Measurements from ENCODE around the gene SLC35B2. TPM values are rescaled to one million over a fixed set of nuclear protein-coding genes. Genes with fewer than 3 reads are reported as not detected.
A peak's percentile ranks its signal among the peaks of the same experiment; 100 is the strongest.

The SLC35B2 gene
- total RNA-seq, 3 donors from 2014 or later = 24.9 to 38.0 (median 31.6) TPM

DNA sequence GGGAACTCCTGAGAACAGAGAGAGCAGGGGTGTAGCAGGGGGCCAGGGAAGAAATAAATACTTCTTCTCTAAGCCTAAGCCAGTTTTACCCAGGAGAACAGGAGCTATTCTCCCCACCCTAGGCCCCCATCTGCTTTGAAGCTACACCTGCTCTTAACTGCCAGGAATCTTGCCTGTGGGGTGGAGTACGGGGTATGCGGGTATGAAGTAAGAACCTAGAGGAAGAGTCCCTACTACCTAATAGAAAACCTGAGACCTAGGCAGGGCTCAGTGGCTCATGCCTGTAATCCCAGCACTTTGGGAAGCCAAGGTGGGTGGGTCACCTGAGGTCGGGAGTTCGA, 32.4 kb downstream of the SLC35B2 start:
- H3K4me3 ChIP-seq = no peak overlapping the region
- no peaks in the 10 kb centered on the region for H3K36me3 ChIP-seq (ENCODE audit: low read depth)
- peaks cover 24% of the 10 kb centered on the region for H3K4me1 ChIP-seq (ENCODE audit: low read depth)
- ATAC-seq (no peak), DNase-seq (no peak)
- TF ChIP-seq, protein P1, sequence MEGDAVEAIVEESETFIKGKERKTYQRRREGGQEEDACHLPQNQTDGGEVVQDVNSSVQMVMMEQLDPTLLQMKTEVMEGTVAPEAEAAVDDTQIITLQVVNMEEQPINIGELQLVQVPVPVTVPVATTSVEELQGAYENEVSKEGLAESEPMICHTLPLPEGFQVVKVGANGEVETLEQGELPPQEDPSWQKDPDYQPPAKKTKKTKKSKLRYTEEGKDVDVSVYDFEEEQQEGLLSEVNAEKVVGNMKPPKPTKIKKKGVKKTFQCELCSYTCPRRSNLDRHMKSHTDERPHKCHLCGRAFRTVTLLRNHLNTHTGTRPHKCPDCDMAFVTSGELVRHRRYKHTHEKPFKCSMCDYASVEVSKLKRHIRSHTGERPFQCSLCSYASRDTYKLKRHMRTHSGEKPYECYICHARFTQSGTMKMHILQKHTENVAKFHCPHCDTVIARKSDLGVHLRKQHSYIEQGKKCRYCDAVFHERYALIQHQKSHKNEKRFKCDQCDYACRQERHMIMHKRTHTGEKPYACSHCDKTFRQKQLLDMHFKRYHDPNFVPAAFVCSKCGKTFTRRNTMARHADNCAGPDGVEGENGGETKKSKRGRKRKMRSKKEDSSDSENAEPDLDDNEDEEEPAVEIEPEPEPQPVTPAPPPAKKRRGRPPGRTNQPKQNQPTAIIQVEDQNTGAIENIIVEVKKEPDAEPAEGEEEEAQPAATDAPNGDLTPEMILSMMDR (IDR thresholded peaks at IDR 0.05) = no peak
- no peaks in the 10 kb centered on the region for H3K9me3 ChIP-seq
- intact Hi-C loops (cut with DNase I, micrococcal nuclease) = no loop called here

DNA sequence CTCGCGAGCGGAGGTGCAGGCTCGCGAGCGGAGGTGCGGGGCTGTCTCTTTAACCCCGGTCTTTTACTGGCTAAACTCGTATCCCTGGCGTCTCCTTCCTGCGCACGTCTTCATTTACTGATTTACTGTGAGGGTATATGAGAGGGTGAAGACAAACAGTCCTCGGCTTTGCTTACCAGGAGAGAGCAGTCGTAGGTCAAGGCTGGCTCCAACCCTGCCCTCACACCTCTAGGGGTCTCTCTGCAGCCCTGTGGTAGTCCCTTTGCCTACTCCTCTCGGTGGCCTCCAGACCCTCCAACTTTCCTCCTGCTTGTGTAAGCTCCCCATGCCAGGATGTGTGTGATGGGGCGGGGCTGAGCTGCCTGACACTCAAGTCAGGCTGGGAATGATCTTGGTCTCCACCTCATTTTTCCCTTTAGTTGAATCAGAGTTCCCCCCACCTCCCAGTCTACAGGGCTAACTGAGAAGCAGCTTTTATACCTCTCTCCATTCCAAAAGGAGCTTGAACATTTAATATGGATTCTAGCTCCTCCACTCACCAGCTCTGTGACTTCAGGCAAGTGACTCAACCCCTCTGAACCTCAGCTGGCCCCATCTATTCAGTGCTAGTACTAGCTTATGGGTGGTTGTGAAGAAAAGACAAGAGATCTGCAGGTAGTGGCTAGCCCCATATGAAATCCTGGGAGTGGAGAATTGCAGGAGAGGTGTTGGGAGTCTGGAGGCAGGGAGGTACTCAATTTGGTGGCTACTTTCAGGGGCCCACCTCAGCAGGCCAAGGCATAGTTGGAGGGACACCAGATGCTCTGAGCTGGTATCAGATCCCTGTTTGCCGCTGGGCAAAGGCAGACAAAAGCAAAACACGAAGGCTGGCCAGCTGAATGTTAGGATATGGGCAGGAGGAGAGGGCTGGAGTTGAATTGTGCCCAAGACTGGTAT, 33.0 kb downstream of the SLC35B2 start:
- H3K4me3 ChIP-seq = no peak overlapping the region
- ATAC-seq (peak; percentile 0), DNase-seq (no peak)
- TF ChIP-seq, protein P1 (IDR thresholded peaks at IDR 0.05) = no peak
- intact Hi-C loops (cut with DNase I, micrococcal nuclease) = no loop called here
- H3K36me3 ChIP-seq (ENCODE audit: low read depth) = no peaks in the 10 kb centered on the region
- peaks cover 29% of the 10 kb centered on the region for H3K4me1 ChIP-seq (ENCODE audit: low read depth)
- no peaks in the 10 kb centered on the region for H3K9me3 ChIP-seq

DNA sequence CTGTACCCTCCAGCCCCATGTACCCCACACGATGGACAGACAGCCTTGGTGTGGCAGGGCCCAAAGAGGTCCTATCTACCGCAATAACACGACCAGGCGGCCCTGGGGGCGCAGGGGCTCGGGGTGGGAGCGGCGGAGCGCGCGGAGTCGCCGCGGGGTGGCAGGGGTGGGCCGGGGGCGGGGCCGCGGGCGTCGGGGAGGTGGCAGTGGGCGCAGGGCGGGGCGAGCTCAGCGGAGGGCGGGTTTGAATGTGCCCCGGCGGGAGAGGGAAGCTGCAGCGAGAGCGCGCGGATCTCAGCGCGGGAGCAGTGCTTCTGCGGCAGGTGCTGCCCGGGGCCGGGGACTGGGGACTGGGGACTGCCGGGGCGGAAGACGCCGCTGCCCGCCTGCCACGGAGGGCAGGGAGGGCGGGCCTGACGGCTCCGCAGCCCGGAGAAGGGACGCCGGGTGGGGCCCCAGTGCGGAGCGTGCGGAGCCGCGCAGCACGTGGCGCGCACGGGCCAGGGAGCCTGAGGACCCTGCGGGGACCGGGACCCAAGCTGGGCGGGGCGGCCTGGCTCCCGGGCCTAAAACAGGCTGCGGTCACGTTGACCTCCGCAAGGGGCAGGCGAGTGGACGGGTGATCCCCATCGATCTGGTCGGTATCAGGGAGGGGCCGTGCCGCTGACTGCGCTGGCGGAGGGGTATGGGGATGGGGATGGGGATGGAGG, 33.9 kb downstream of the SLC35B2 start, which contains the start of gene SLC29A1:
Gene SLC29A1, plus strand, starts transcription at position 277 of the 710 bp plus-strand sequence. CDS start 3,719 bp downstream, outside the sequence.
- peak; percentile 58 for ATAC-seq
- H3K36me3 ChIP-seq (ENCODE audit: low read depth) = no peaks in the 10 kb centered on the region
- intact Hi-C loops (cut with DNase I, micrococcal nuclease) = no loop called here
- H3K4me3 ChIP-seq = no peak within 1 kb of the TSS
- no peaks in the 10 kb centered on the region for H3K9me3 ChIP-seq
- TF ChIP-seq, protein P1 (IDR thresholded peaks at IDR 0.05) = no peak
- H3K4me1 ChIP-seq (ENCODE audit: low read depth) = peaks cover 37% of the 10 kb centered on the region
- DNase-seq = peak; percentile 76 to 87 (median 87)

DNA sequence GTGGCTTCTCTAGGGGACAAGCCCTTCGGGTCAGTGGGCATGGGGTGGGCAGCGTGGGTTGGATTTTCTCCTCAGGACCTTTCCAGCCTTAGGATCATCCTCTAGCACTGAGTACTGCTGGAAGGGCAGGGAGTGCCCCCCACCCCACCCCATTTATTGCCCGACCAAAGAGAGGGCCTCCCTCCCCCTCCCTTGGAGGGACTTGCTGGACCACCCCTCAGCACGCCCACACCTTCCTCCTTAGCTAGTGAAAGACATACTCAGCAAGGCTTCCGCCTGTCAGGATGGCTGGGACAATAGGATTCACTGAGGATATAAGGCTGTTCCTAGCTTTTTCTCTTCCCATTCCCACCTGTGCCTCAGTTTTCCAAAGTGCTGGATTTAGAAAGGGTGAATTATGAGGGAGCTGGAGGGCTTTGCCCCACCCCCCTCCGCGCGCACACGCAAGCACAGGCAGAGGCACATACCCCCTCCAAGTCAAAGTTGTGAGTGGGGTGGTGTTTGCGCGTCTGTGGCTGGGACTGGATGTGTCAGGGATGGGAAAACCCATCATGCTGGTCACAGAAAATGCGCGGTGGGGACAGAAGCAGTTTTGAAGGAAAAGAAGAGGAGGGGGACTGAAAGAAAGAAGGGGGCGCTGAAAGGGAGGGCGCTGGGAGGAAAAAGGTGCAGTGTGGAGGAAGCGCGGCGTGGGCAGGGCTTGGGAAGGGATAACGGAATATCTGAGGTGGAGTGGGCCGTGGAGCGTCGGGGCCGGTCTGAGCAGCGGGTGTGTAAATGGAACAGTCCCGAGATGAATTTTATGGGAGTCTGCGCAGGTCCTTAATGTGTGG, 34.6 kb downstream of the SLC35B2 start:
- no peak for ATAC-seq
- TF ChIP-seq, protein P1 (IDR thresholded peaks at IDR 0.05) = no peak
- intact Hi-C loops (cut with DNase I, micrococcal nuclease) = no loop called here

DNA sequence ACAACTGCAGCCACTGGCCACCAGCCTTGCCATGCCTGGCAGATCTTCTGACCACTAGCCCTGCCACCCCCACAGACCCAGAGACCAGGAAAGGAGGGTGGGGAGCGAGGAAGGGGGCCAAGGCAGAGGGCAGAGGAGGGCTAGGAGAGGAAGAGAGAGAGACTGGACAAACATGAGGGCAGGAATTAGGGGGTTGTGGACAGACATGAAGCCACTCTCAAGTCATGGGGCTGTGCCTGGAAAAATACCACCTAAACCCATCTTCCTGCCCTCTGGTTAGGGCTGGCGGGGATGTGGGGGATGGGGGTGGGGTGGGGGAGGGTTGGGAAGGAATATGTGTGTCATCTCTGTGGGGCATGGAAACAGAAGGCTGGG, 35.4 kb downstream of the SLC35B2 start:
- intact Hi-C loops (cut with DNase I, micrococcal nuclease) = no loop called here
- H3K4me1 ChIP-seq (ENCODE audit: low read depth) = peaks cover 38% of the 10 kb centered on the region
- TF ChIP-seq, protein P1 (IDR thresholded peaks at IDR 0.05) = no peak

More for the DNA sequence above, 34.6 kb downstream of the SLC35B2 start:
- peaks cover 38% of the 10 kb centered on the region for H3K4me1 ChIP-seq (ENCODE audit: low read depth)
- no peaks in the 10 kb centered on the region for H3K36me3 ChIP-seq (ENCODE audit: low read depth)
- DNase-seq = no peak
- H3K4me3 ChIP-seq = no peak overlapping the region
- no peaks in the 10 kb centered on the region for H3K9me3 ChIP-seq

More for the DNA sequence above, 35.4 kb downstream of the SLC35B2 start:
- no peak overlapping the region for H3K4me3 ChIP-seq
- H3K9me3 ChIP-seq = no peaks in the 10 kb centered on the region
- ATAC-seq (no peak), DNase-seq (no peak)
- H3K36me3 ChIP-seq (ENCODE audit: low read depth) = no peaks in the 10 kb centered on the region

Measured in mucosa of descending colon (tissue), 3 donors.